ENCODE results near the gene JAM2. TPM values are rescaled to one million over a fixed set of nuclear protein-coding genes. Genes with fewer than 3 reads are reported as not detected.

JAM2 gene
- total and polyA plus RNA-seq, 2 of the 4 experiments (the other 2 are of a cell fraction), result 0.72 to 2.1 TPM

DNA sequence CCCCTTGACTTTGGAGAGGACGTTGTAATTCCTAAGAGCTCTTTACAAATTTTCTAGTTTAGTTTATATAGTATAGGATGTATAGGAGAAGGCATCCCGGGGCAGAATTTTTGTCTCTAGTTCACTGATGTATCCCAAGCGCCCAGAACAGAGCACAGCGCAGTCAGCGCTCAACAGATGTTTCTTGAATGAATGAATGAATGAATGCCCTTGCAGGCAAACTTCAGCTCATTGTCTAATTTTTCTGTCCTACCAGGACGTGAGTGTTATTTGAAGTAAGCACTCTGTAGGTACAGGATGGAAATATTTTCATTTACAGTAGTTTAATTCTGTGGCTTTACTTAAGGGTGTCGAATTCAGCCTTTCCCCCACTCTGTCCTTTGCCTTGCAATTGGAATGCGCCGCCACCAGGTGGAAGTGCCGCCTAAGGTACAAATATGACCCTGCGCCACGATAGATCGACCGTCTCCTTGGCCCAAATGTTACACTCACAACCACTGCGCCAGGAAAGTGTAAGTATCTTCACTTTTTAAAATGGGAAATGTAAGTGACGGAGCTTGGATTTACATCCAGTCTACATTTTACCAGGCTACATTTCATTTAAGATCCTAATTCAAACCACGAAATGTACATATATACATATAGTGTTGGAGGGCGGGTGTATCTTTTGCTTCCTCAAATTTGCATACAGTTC is 30.9 kb upstream of the JAM2 start:
- no peaks in the 10 kb centered on the region for H3K4me1 ChIP-seq (ENCODE audit: control insufficient read depth, insufficient read depth, low read length)
- in situ Hi-C loops (cut with MboI; ENCODE audit: low sequenced_read_pairs) (loop anchor here (5.0 to 25.0 kb wide), 4 partner anchors 94 to 1104 kb away; no protein-coding TSS in a partner anchor), dilution Hi-C loops (cut with HindIII; ENCODE audit: low sequenced_read_pairs, unreplicated experiment) (no loop called here), intact Hi-C loops (cut with micrococcal nuclease) (loop anchor here (1.0 to 5.0 kb wide), 6 partner anchors 100 to 1109 kb away; no protein-coding TSS in a partner anchor)
- no peak overlapping the region for H4K5ac ChIP-seq (ENCODE audit: low read depth, low read length)
- H2AFZ ChIP-seq (replicated peaks; ENCODE audit: low read length, poor library complexity), result peak overlapping the region; percentile 79
- H3K4ac ChIP-seq (ENCODE audit: low read depth, low read length), result no peak overlapping the region; the same call in 1 of the 2 replicates
- no peaks in the 10 kb centered on the region for H3K9me1 ChIP-seq (ENCODE audit: insufficient read depth, low read length)
- H3K56ac ChIP-seq (ENCODE audit: extremely low read depth, insufficient read depth, low read length), result no peak overlapping the region; the same call in 1 of the 2 replicates
- no peaks in the 10 kb centered on the region for H4K20me1 ChIP-seq (ENCODE audit: insufficient read depth, low read length)
- H3K27ac ChIP-seq (ENCODE audit: insufficient read depth, low read length), result no peak overlapping the region
- no TSS peak for BruUV-seq (replicated peaks)
- H2BK15ac ChIP-seq (ENCODE audit: low read depth, low read length), result no peak overlapping the region
- H3K27me3 ChIP-seq (ENCODE audit: control insufficient read depth, insufficient read depth, low read length), result no peaks in the 10 kb centered on the region
- peaks cover 19 to 21% of the 10 kb centered on the region in 2 experiments for H3K79me1 ChIP-seq (ENCODE audit: low read depth in 1 of 2, low read length in 2 of 2)
- peak overlapping the region; percentile 59; the same call in 1 of the 2 replicates for H3K23ac ChIP-seq (ENCODE audit: low read depth, low read length)
- H3K4me2 ChIP-seq (ENCODE audit: low read depth, low read length), result peak overlapping the region; percentile 94
- H4K8ac ChIP-seq (ENCODE audit: low read depth in 2 of 2, low read length in 2 of 2), result peak overlapping the region in 1 of 2 experiments; percentile 19; a peak in 1 of 4 replicates
- POLR2A ChIA-PET (ENCODE audit: unreplicated experiment), result no interaction called here
- no peak overlapping the region for H4K91ac ChIP-seq (ENCODE audit: insufficient read depth, low read depth, low read length)
- CTCF ChIA-PET, result interaction anchor here (0.6 to 1.6 kb wide), 9 partner anchors 9 to 200 kb away, joined by 3 to 7 read pairs (median 3); partner anchors contain the start of genes ATP5PF, GABPA and JAM2
- no peaks in the 10 kb centered on the region for H3K36me3 ChIP-seq (ENCODE audit: control insufficient read depth, insufficient read depth, low read length)
- H2BK20ac ChIP-seq (ENCODE audit: low read depth, low read length), result no peak overlapping the region
- H2AK5ac ChIP-seq (ENCODE audit: low read depth, low read length), result no peak overlapping the region
- DNase-seq, result peak; percentile 83
- no peak overlapping the region for H3K18ac ChIP-seq (ENCODE audit: low read depth, low read length)
- H3K4me3 ChIP-seq (ENCODE audit: insufficient read depth, low read depth, low read length), result peak overlapping the region; percentile 81
- H3K14ac ChIP-seq (replicated peaks; ENCODE audit: low read depth, low read length), result 0 out of 2 replicates have a peak overlapping the region, but pooled peaks have one; percentile 40
- WGBS, 2 experiments (ENCODE audit: extremely low coverage in 2 of 2, insufficient read length in 1 of 2), result no CpG with 5 or more reads among the region's 18 CpGs
- no peak overlapping the region for H2BK5ac ChIP-seq (ENCODE audit: low read depth, low read length, poor library complexity, severe bottlenecking)
- no peak overlapping the region for H2BK120ac ChIP-seq (ENCODE audit: low read depth, low read length)
- H2AK9ac ChIP-seq (replicated peaks; ENCODE audit: low read depth, low read length, poor library complexity), result no peak overlapping the region
- TF ChIP-seq RCOR1 (IDR thresholded peaks at IDR 0.05; ENCODE audit: insufficient replicate concordance, low read length), result peak; percentile 31
- peak; percentile 95 for TF ChIP-seq RAD21 (IDR thresholded peaks at IDR 0.05; ENCODE audit: low read length)
- TF ChIP-seq RFX5 (IDR thresholded peaks at IDR 0.05; ENCODE audit: low read depth, low read length), result no peak
- no peak for TF ChIP-seq CHD1 (IDR thresholded peaks at IDR 0.05; ENCODE audit: low read depth, low read length)
- TF ChIP-seq, protein P1, sequence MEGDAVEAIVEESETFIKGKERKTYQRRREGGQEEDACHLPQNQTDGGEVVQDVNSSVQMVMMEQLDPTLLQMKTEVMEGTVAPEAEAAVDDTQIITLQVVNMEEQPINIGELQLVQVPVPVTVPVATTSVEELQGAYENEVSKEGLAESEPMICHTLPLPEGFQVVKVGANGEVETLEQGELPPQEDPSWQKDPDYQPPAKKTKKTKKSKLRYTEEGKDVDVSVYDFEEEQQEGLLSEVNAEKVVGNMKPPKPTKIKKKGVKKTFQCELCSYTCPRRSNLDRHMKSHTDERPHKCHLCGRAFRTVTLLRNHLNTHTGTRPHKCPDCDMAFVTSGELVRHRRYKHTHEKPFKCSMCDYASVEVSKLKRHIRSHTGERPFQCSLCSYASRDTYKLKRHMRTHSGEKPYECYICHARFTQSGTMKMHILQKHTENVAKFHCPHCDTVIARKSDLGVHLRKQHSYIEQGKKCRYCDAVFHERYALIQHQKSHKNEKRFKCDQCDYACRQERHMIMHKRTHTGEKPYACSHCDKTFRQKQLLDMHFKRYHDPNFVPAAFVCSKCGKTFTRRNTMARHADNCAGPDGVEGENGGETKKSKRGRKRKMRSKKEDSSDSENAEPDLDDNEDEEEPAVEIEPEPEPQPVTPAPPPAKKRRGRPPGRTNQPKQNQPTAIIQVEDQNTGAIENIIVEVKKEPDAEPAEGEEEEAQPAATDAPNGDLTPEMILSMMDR (conservative IDR thresholded peaks at IDR 0.05; ENCODE audit: low read depth, low read length), result peak; percentile 98
- TF ChIP-seq SMC3 (IDR thresholded peaks at IDR 0.05; ENCODE audit: low read depth, low read length), result peak; percentile 90
- TF ChIP-seq MAFK (IDR thresholded peaks at IDR 0.05; ENCODE audit: low read depth, low read length), result 0 out of 2 replicates have a peak, but pooled peaks have one; percentile 2
- TF ChIP-seq POLR2A (IDR thresholded peaks at IDR 0.05; ENCODE audit: low read depth, low read length), result peak; percentile 43; the same call in 1 of the 2 replicates
- peak; percentile 78 for ATAC-seq (ENCODE audit: low read depth)
- H3K9ac ChIP-seq (ENCODE audit: low read depth, low read length), result peak overlapping the region; percentile 26
- H3K9me3 ChIP-seq (ENCODE audit: control insufficient read depth, insufficient read depth, low read length), result no peaks in the 10 kb centered on the region
